Lower lobe of right lung (tissue), 2 donors: ENCODE results near the gene APOA4. TPM values are rescaled to one million over a fixed set of nuclear protein-coding genes. Genes with fewer than 3 reads are reported as not detected.

Experiments
- ATAC-seq, 2 donors: fragments of 200-7000 bp; cut with Tn5 transposase; one replicate each; pipeline ENCODE4 v1.9.1; 2020 to 2022; ENCODE audit warnings: mild to moderate bottlenecking in 2 of 2, moderate library complexity in 2 of 2
- DNase-seq: peaks from one replicate; pipeline ENCODE4 v3.0.0-alpha.2; 2020
- H3K27ac ChIP-seq: fragments of 200-600 bp; one replicate; pipeline ENCODE4 v1.8.0; 2022
- H3K27me3 ChIP-seq: fragments of 200-600 bp; one replicate; pipeline ENCODE4 v1.8.0; 2022; ENCODE audit warnings: low read depth
- H3K36me3 ChIP-seq: fragments of 200-600 bp; one replicate; pipeline ENCODE4 v1.8.0; 2022; ENCODE audit warnings: mild to moderate bottlenecking
- H3K4me1 ChIP-seq: fragments of 200-600 bp; one replicate; pipeline ENCODE4 v1.8.0; 2022
- H3K4me3 ChIP-seq: fragments of 200-600 bp; one replicate; pipeline ENCODE4 v1.8.0; 2022; ENCODE audit warnings: mild to moderate bottlenecking
- H3K9me3 ChIP-seq: fragments of 200-600 bp; one replicate; pipeline ENCODE4 v1.8.0; 2022
- CTCF ChIP-seq: fragments of 200-600 bp; IDR thresholded peaks from one replicate; pipeline ENCODE4 v1.8.0; 2022; ENCODE audit warnings: antibody characterized with exemption, mild to moderate bottlenecking
- intact Hi-C: fragments of 100-400 bp; cut with DNase I; formaldehyde crosslinking; loops from one replicate; pipeline ENCODE4 v1.11.0; 2022
- total RNA-seq: library from RNA; stranded (reverse); fragmentation: NEBNext Ultra II Directional; extraction: Animal tissue kit (Norgen Biotek cat#: 25700); gene quantifications from one replicate; pipeline ENCODE4 v1.2.1, GENCODE V29; 2021
- donor health status: DM: no; HTN: yes; CAD: no; lungs with severe emphysema.

APOA4 gene
- total RNA-seq, 1 donor from 2014 or later: not detected

- intact Hi-C loops: no loop called here
- Histone ChIP-seq H3K4me3 (no peak overlapping the region), H3K27ac (no peak overlapping the region), H3K27me3 (no peaks in the 10 kb centered on the region), H3K9me3 (no peaks in the 10 kb centered on the region), H3K36me3 (peaks cover 57% of the 10 kb centered on the region), H3K4me1 (peaks cover 13% of the 10 kb centered on the region)
- no peak for ATAC-seq
- TF ChIP-seq CTCF: no peak
- no peak for DNase-seq
Observed at GRCh38 chr11:116776522-116776984, 46.6 kb downstream of the APOA4 start.

GRCh38 chr11:116775975-116776374 is 47.1 kb downstream of the APOA4 start:
- TF ChIP-seq CTCF: no peak
- H3K9me3 ChIP-seq: no peaks in the 10 kb centered on the region
- peaks cover 51% of the 10 kb centered on the region for H3K36me3 ChIP-seq
- H3K27me3 ChIP-seq: no peaks in the 10 kb centered on the region
- ATAC-seq (no peak), DNase-seq (no peak)
- H3K4me3 ChIP-seq: no peak overlapping the region
- peaks cover 19% of the 10 kb centered on the region for H3K4me1 ChIP-seq
- intact Hi-C loops: no loop called here
- H3K27ac ChIP-seq: no peak overlapping the region

- Histone ChIP-seq H3K4me1 (peaks cover 24% of the 10 kb centered on the region), H3K27me3 (no peaks in the 10 kb centered on the region), H3K36me3 (peaks cover 41% of the 10 kb centered on the region), H3K4me3 (no peak overlapping the region), H3K9me3 (no peaks in the 10 kb centered on the region), H3K27ac (no peak overlapping the region)
- DNase-seq (no peak), ATAC-seq (no peak)
- no peak for TF ChIP-seq CTCF
- intact Hi-C loops: no loop called here
Observed at GRCh38 chr11:116774661-116775060, 48.4 kb downstream of the APOA4 start.

- intact Hi-C loops: no loop called here
- Histone ChIP-seq H3K36me3 (peaks cover 41% of the 10 kb centered on the region), H3K4me3 (peak overlapping the region; percentile 76), H3K9me3 (no peaks in the 10 kb centered on the region), H3K4me1 (peaks cover 24% of the 10 kb centered on the region), H3K27me3 (no peaks in the 10 kb centered on the region), H3K27ac (peak overlapping the region; percentile 93)
- DNase-seq (no peak), ATAC-seq (peak; percentile 62 to 78)
- TF ChIP-seq CTCF: no peak
Observed at GRCh38 chr11:116773203-116774097, 49.7 kb downstream of the APOA4 start.

GRCh38 chr11:116772443-116773202 is 50.5 kb downstream of the APOA4 start, which contains the start of gene BUD13:
BUD13 (minus strand) TSS chr11:116772987; CDS start chr11:116772964, 23 bp downstream.
- Histone ChIP-seq H3K4me3 (peak within 1 kb of the TSS; percentile 76), H3K27me3 (no peaks in the 10 kb centered on the region), H3K27ac (peak within 1 kb of the TSS; percentile 93), H3K36me3 (peaks cover 41% of the 10 kb centered on the region), H3K4me1 (peaks cover 24% of the 10 kb centered on the region), H3K9me3 (no peaks in the 10 kb centered on the region)
- no peak for TF ChIP-seq CTCF
- ATAC-seq (peak; percentile 97), DNase-seq (peak; percentile 94)
- intact Hi-C loops: no loop called here
